GM19468 (cell line): ENCODE measurements around the gene ZNF483.
"Not testable (repeated sequence)": the region's sequence is repeated elsewhere in the genome, so short reads cannot be mapped to it uniquely, and the experiment has no call there.

Experiments
- ATAC-seq: cut with Tn5 transposase; IDR thresholded peaks from one replicate; pipeline ENCODE4 v1.9.1; 2021; ENCODE audit warnings: mild to moderate bottlenecking, moderate library complexity, moderate number of reproducible peaks; ENCODE audit not compliant: unreplicated experiment; ENCODE audit errors: extremely low read depth

Gene ZNF483

DNA sequence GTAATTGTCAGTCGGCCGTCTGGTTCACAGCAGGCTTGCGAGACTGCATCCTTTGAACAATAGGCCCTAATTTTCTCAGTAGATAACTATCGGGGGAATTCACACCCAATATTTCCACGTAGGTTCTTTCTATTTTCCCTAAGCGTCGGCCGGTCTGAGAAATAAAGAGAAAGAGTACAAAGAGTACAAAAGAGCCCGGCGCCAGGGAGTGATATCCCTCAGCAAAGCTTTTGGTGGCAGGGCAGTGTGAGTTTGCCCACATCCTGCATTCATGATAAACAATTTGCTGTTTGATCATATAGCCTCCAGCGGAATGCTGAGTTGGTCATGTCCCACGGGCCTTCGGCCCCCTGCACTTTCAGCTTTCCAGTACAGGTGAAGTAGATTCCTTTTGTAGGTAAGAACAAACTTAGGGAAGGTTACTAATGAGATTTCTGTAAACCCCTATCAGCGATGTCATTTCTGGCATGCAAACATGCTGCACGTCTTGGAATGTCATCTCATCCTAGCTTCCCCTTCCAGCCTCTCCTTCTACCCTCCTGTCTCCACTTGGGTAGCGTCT lies 79.2 kb downstream of the ZNF483 start:
- ATAC-seq, result no peak

DNA sequence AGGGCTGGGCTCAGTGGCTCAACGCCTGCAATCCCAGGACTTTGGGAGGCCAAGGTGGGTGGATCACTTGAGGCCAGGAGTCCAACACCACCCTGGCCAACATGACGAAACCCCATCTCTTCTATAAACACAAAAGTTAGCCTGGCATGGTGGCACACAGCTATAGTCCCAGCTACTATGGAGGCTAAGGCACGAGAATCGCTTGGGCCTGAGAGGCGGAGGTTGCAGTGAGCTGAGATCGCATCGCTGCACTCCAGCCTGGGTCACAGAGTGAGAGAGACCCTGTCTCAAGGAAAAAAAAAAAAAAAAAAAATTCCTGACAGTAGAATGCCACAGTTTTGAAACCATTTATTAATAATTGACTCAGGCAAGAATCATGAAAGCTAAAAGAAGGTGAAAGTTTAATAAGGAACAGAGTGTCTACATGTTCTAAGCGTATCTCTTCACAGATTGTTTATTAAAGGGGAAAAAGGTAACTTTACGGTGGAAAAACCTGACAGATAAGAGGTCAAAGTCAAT lies 80.1 kb downstream of the ZNF483 start:
- ATAC-seq, result no peak

DNA sequence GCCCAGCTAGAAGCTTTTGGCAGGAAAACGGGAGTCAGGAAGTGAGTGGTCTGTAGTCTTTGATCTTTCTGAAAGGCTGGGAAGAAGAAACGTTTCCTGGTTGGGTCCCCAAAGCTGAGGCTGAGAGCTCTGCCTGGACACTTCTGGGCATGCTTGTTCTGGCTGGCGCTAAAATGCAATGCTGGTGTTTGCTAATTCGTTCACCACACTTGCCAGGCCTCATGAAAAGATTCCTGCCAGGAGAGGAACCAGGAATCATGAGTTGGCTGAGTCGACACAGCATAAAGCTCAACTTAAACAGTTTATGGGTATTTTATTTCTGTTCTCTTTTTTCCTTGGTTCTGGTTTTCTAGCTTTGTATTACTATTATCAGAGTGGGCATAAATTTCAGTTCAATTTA lies 85.2 kb downstream of the ZNF483 start:
- ATAC-seq, result no peak

DNA sequence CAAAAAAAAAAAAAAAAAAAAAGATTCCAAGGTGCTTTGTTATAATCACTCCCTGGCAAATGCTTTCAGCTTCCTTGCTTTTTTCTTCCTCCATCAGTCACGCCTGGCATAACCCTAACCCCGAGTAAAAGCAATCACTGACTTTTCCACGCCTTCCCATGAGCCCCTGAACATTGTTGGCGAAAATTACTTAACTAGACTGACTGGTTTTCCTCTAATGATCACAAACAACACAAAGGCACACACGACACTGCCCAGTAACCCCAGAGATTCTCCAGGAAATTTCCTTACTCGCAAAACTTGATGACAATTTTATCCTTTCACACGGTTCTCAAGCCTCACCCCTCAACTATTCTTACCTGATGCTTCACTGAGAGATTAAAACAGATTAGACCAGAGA lies 85.9 kb downstream of the ZNF483 start:
- no peak for ATAC-seq

DNA sequence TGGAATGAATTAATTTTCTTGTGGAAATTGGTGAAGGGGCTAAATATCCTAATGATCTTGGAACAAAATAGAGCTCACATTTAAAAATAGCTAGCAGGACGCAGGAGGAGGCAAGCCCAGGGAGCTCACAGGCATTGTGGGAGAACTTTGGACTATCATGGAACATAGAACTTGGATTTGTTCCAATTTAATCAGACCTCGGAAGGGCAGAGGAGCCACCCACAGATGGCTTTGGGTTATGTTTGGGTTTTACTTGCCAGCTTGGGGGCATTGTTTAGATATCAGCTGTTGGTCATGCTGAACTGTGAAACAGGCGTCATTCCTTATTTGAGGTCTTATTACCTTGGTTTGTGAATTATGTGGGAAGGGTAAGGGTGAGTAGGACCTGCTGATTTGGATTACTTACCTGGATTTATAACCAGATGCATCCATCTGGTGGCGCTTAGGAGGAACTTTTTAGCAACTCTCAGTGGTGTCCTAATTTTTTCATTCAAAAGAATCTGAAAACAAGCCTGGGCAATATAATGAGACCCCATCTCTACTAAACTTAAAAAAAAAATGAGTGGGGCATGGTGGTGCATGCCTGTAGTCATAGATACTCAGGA lies 88.6 kb downstream of the ZNF483 start:
- no peak for ATAC-seq

DNA sequence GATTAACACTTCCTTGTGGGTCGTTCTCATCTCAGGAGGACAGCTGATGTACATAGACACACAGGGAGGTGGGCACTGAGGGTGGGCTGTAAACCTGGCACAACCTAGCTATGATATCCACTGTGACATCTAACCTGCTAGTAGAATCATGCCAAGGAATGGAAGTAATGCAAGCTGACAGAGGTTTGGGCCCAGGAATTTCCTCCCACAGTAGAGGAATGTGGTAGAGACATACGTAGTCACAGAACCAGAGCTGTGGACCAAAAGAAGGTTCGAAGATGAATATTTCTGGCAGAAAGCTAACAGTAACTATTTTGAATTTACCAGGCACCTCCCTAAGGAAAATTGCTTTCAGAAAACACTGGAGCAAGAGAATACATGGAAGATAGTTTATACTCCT lies 90.9 kb downstream of the ZNF483 start:
- ATAC-seq, result no peak

DNA sequence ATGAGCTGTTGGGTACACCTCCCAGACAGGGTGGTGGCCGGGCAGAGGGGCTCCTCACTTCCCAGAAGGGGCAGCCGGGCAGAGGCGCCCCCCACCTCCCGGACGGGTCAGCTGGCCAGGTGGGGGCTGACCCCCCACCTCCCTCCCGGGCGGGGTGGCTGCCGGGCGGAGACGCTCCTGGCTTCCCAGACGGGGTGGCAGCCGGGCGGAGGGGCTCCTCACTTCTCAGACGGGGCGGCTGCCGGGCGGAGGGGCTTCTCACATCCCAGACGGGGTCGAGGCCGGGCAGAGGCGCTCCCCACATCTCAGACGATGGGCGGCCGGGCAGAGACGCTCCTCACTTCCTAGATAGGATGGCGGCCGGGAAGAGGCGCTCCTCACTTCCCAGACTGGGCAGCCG lies 92.4 kb downstream of the ZNF483 start:
- not testable (repeated sequence) for ATAC-seq

DNA sequence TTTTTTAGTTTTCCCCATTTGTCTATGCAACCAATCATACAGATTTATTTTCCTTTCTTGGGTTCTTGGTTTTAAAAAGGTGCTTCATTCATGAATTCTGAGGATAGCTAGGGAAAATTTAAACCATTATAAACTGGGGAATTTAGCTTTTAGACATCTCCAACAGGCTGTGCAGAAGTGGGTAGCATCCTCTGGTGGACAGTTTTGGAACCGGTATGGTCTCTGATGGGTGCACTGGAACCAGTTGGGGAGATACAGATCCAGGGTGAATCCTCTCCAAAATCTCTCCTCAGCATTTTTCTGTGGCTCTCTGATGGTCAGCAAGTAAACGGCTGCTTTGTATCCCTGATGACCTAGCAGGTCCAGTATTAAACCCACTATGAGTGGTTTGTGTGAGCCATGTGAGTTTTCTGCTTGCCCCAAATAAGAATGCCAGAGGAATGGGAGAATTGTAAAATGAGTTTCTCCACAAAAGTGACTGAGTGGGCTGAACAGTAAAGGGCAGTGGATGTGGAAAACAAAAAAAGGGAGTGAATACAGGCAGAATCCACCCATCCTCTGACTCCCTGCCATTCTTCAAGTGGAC lies 97.0 kb downstream of the ZNF483 start:
- ATAC-seq, result no peak

DNA sequence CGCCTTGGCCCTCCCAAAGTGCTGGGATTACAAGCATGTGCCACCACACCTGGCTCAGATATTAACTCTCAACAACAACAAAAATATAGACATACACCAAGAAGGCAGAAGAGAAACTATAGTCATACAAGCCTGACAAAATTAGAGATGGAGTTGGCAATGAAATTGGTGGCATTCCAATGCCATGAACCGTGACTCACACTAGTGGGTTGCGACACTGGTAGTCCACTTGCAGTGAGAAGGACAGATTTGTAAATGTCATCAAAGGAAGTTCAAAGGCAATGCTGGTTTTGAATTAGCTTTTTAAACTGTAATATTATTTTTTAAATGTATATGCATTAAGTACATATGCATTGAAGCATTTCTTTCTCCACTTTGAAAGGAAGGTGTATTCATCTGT lies 97.6 kb downstream of the ZNF483 start:
- ATAC-seq, result no peak
